Transverse colon (tissue), 4 donors: ENCODE measurements around the gene CAVIN1. TPM values are rescaled to one million over a fixed set of nuclear protein-coding genes. Genes with fewer than 3 reads are reported as not detected.
"Not testable (repeated sequence)": the region's sequence is repeated elsewhere in the genome, so short reads cannot be mapped to it uniquely, and the experiment has no call there.

ENCODE experiments used
- DNase-seq: peaks from one replicate; pipeline ENCODE4 v3.0.0-alpha.2; 2019
- H3K27ac ChIP-seq, 4 donors: fragments of 200-600 bp; sonication (generic); 2 replicates each; pipeline ENCODE4 v1.5.1; 2016 to 2018; ENCODE audit warnings: inconsistent platforms in 4 of 4
- H3K27me3 ChIP-seq: fragments of 200-600 bp; sonication (generic); 2 replicates; pipeline ENCODE4 v1.5.1; 2017; ENCODE audit warnings: inconsistent platforms
- H3K36me3 ChIP-seq, 4 donors: fragments of 200-600 bp; sonication (generic); 2 replicates each; pipeline ENCODE4 v1.5.1; 2017 to 2019; ENCODE audit warnings: inconsistent platforms in 4 of 4
- H3K4me1 ChIP-seq, 4 donors: fragments of 200-600 bp; sonication (generic); 2 replicates each; pipeline ENCODE4 v1.5.1; 2017 to 2020; ENCODE audit warnings: inconsistent platforms in 4 of 4
- H3K4me3 ChIP-seq, 4 donors: fragments of 200-600 bp; sonication (generic); 1 replicate in 1 of 4; 2 replicates in 3 of 4; pipeline versions ENCODE4 v1.5.1 to v1.6.1; 2017 to 2019; ENCODE audit warnings: inconsistent platforms in 4 of 4
- H3K9me3 ChIP-seq, 2 donors: fragments of 200-600 bp; sonication (generic); 2 replicates each; pipeline ENCODE4 v1.5.1; 2017 to 2019; ENCODE audit warnings: inconsistent platforms in 2 of 2
- CTCF ChIP-seq, 5 experiments: fragments of 200-600 bp in 3 of 5; fragments of 450-650 bp in 2 of 5; sonication (generic) in 3 of 5; IDR thresholded peaks; 1 replicate in 2 of 5; 2 replicates in 3 of 5; pipeline ENCODE4 v1.5.1; 2016 to 2017; ENCODE audit warnings: antibody characterized with exemption in 5 of 5, inconsistent platforms in 3 of 5, mild to moderate bottlenecking in 2 of 5, moderate library complexity in 1 of 5
- EP300 ChIP-seq: sonication (generic); formaldehyde crosslinking; IDR thresholded peaks from one replicate; pipeline ENCODE4 v1.6.1; 2017; ENCODE audit warnings: antibody characterized with exemption, low read depth
- POLR2A ChIP-seq: fragments of 450-650 bp; IDR thresholded peaks from one replicate; pipeline ENCODE4 v1.6.1; 2016; ENCODE audit warnings: antibody characterized with exemption, mild to moderate bottlenecking, moderate library complexity
- POLR2AphosphoS5 ChIP-seq, 3 donors: sonication (generic); formaldehyde crosslinking; IDR thresholded peaks; one replicate each; pipeline ENCODE4 v1.6.1; 2016; ENCODE audit warnings: antibody characterized with exemption in 3 of 3
- WGBS, 2 donors: methylation state at CpG; one replicate each; pipeline ENCODE4 v1.1.5; 2018; ENCODE audit warnings: low coverage in 1 of 2; 5-methylcytosine and 5-hydroxymethylcytosine counted together
- in situ Hi-C, 4 donors: fragments of 200-750 bp; cut with MboI; loops; one replicate each; pipeline versions ENCODE4 v1.15.0 to v1.15.1; 2017; ENCODE audit warnings: low sequenced_read_pairs in 3 of 4, low pct_ligation_motif_present in 1 of 4, low pct_unique_long_range_greater_than_20kb in 1 of 4
- intact Hi-C: fragments of 100-400 bp; cut with DNase I; formaldehyde crosslinking; loops from one replicate; pipeline ENCODE4 v1.15.1; 2023; ENCODE audit warnings: low total_unique reads
- total RNA-seq, 4 donors: library from RNA; depleted of rRNA; stranded (reverse); fragments of >200 nt; gene quantifications; one replicate each; pipeline ENCODE4 v1.1.0, GENCODE V29; 2016

CAVIN1 gene
- total RNA-seq, 4 donors from 2014 or later: 53.7 to 135 (median 69.2) TPM

GRCh38 chr17:42363767-42364585, 59.1 kb downstream of the CAVIN1 start:
- DNase-seq: no peak
- H3K36me3 ChIP-seq: peaks cover 0 to 5% (median 0%) of the 10 kb centered on the region in 4 donors
- peak overlapping the region in 1 of 4 donors; percentile 13 for H3K27ac ChIP-seq
- WGBS, 2 donors: 65 to 75% methylated on average over 6 to 7 of the region's 7 CpGs
- in situ Hi-C loops: no loop called here
- H3K4me1 ChIP-seq: peaks cover 31 to 77% (median 38%) of the 10 kb centered on the region in 4 donors
- no peaks in the 10 kb centered on the region for H3K9me3 ChIP-seq
- TF ChIP-seq EP300 (no peak), POLR2A (no peak), POLR2AphosphoS5 (IDR thresholded peaks at IDR 0.05) (no peak), CTCF (IDR thresholded peaks at IDR 0.05) (no peak)
- H3K27me3 ChIP-seq: no peaks in the 10 kb centered on the region
- H3K4me3 ChIP-seq: no peak overlapping the region
- intact Hi-C loops: no loop called here

- intact Hi-C loops (no loop called here), in situ Hi-C loops (no loop called here)
- Histone ChIP-seq H3K4me3 (no peak overlapping the region), H3K4me1 (peaks cover 31 to 75% (median 36%) of the 10 kb centered on the region in 4 donors), H3K9me3 (no peaks in the 10 kb centered on the region), H3K27me3 (no peaks in the 10 kb centered on the region), H3K27ac (no peak overlapping the region), H3K36me3 (peaks cover 0 to 5% (median 0%) of the 10 kb centered on the region in 4 donors)
- 86% methylated on average over 1 of the region's 1 CpG; no CpG with 5 or more reads in 1 of the 2 donors for WGBS, 2 donors
- DNase-seq: no peak
- TF ChIP-seq EP300 (no peak), CTCF (IDR thresholded peaks at IDR 0.05) (no peak), POLR2AphosphoS5 (IDR thresholded peaks at IDR 0.05) (no peak), POLR2A (no peak)
These were observed 59.8 kb downstream of the CAVIN1 start for GRCh38 chr17:42363231-42363630.

GRCh38 chr17:42362245-42362961, 60.7 kb downstream of the CAVIN1 start:
- in situ Hi-C loops: no loop called here
- H3K27ac ChIP-seq: peak overlapping the region in 2 of 4 donors; percentile 28 to 40
- peaks cover 0 to 5% (median 0%) of the 10 kb centered on the region in 4 donors for H3K36me3 ChIP-seq
- no peaks in the 10 kb centered on the region for H3K27me3 ChIP-seq
- intact Hi-C loops: no loop called here
- no peak overlapping the region for H3K4me3 ChIP-seq
- TF ChIP-seq CTCF (IDR thresholded peaks at IDR 0.05) (no peak), EP300 (no peak), POLR2AphosphoS5 (IDR thresholded peaks at IDR 0.05) (no peak), POLR2A (no peak)
- 83 to 92% methylated on average over 2 to 7 of the region's 7 CpGs for WGBS, 2 donors
- DNase-seq: no peak
- peaks cover 23 to 75% (median 29%) of the 10 kb centered on the region in 4 donors for H3K4me1 ChIP-seq
- no peaks in the 10 kb centered on the region for H3K9me3 ChIP-seq

- Histone ChIP-seq H3K36me3 (peaks cover 0 to 5% (median 0%) of the 10 kb centered on the region in 4 donors), H3K9me3 (no peaks in the 10 kb centered on the region), H3K4me3 (no peak overlapping the region), H3K27ac (peak overlapping the region in 2 of 4 donors; percentile 28 to 40), H3K4me1 (peaks cover 22 to 71% (median 24%) of the 10 kb centered on the region in 4 donors), H3K27me3 (no peaks in the 10 kb centered on the region)
- WGBS, 2 donors: 52 to 54% methylated on average over 2 of the region's 2 CpGs
- no peak for TF ChIP-seq POLR2A
- no peak for TF ChIP-seq POLR2AphosphoS5 (IDR thresholded peaks at IDR 0.05)
- TF ChIP-seq CTCF (IDR thresholded peaks at IDR 0.05): no peak
- TF ChIP-seq EP300: no peak
- intact Hi-C loops: no loop called here
- in situ Hi-C loops: no loop called here
- DNase-seq: peak; percentile 31
These were observed 61.3 kb downstream of the CAVIN1 start for GRCh38 chr17:42361781-42362186.

- 97% methylated on average over 2 of the region's 2 CpGs; no CpG with 5 or more reads in 1 of the 2 donors for WGBS, 2 donors
- H3K4me3 ChIP-seq, intact Hi-C loops, H3K9me3 ChIP-seq, in situ Hi-C loops, H3K27me3 ChIP-seq, DNase-seq, H3K27ac ChIP-seq, H3K36me3 ChIP-seq: not testable (repeated sequence)
- H3K4me1 ChIP-seq: peaks cover 18 to 65% (median 22%) of the 10 kb centered on the region in 4 donors
These were observed 62.7 kb downstream of the CAVIN1 start for GRCh38 chr17:42360388-42360787.
